Activated naive CD4-positive, alpha-beta T cell treated with Interleukin-2 at 50 U/mL for 16 hours (primary cell): ENCODE data around the gene RPS6KB2.
"Not testable (repeated sequence)": the region's sequence is repeated elsewhere in the genome, so short reads cannot be mapped to it uniquely, and the experiment has no call there.

ENCODE experiments used
- DNase-seq: peaks from one replicate; pipeline ENCODE4 v3.0.0-alpha.2; 2020

The RPS6KB2 gene

GRCh38 chr11:67397986-67398660 lies 30.2 kb upstream of the RPS6KB2 start:
- DNase-seq, result no peak

GRCh38 chr11:67398661-67399563 lies 29.4 kb upstream of the RPS6KB2 start:
- DNase-seq, result no peak

DNA sequence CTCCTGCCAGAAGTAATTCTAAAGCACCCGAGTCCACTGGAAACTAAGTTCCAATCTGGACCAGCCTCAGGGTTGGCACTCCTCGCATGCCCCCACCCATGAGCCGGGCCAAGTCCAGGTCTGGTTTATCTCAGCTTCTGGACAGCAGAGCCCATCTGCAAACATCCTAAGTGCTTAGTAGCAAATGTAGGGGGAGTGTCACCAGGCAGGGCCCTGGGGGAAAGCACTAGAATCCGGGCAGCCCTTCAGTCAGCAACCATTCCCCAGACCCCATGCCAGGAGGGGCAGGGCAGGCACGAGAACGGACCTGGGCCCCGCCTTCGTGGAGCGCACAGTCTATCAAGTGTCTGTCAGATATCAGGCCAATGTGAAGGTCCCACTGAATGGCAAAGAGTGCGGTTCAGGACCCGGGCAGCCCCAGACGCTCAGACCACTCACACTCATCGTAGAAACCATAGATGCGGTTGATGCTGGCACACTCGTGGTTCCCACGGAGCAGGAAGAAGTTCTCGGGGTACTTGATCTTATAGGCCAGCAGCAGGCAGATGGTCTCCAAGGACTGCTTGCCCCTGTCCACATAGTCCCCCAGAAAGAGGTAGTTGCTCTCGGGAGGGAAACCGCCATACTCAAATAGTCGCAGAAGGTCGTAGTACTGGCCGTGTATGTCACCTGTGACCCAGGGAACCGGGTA lies 27.9 kb upstream of the RPS6KB2 start:
- DNase-seq, result peak; percentile 30

GRCh38 chr11:67400942-67401494 lies 27.3 kb upstream of the RPS6KB2 start:
- DNase-seq, result no peak

GRCh38 chr11:67401495-67402191 lies 26.7 kb upstream of the RPS6KB2 start, which contains the start of gene PPP1CA:
Gene PPP1CA, minus strand, starts transcription at chr11:67401858. Its CDS starts 76 bp downstream, at chr11:67401782.
- peak; percentile 89 for DNase-seq

DNA sequence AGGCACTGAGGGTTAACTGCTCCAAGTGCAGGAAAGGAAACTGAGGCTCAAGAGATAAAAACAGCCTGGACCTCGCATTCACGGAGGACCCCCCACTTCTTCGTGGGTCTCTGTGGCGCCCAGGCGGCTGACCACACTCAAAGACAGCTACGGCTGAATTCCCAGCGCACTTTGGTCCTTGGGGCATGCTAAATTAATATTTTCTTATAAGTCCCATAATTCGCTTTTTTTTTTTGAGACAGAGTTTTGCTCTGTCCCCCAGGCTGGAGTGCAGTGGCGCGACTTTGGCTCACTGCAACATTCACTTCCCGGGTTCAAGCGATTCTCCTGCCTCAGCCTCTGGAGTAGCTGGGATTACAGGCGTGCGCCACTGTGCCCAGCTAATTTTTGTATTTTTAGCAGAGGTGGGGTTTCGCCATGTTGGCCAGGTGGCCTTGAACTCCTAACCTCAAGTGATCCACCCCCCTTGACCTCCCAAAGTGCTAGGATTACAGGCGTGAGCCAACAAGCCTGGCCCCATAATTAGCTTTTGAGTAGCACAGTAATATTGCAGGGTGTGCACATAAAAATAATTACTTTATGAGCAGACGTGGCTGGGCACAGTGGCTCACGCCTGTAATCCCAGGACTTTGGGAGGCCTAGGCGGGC lies 26.0 kb upstream of the RPS6KB2 start:
- DNase-seq, result not testable (repeated sequence)

DNA sequence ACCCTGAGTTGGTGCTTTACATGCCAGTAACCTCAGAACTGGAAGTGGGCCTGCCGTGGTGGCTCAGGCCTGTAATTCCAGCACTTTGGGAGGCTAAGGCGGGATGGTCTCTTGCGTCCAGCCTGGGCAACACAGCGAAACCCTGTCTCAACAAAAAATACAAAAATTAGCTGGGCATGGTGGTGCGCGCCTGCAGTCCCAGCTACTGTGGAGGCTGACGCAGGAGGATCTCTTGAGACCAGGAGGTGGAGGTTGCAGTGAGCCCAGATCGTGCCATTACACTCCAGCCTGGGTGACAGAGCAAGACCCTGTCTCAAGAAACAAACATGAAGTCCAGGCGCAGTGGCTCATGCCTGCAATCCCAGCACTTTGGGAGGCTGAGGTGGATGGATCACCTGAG lies 25.2 kb upstream of the RPS6KB2 start:
- not testable (repeated sequence) for DNase-seq

DNA sequence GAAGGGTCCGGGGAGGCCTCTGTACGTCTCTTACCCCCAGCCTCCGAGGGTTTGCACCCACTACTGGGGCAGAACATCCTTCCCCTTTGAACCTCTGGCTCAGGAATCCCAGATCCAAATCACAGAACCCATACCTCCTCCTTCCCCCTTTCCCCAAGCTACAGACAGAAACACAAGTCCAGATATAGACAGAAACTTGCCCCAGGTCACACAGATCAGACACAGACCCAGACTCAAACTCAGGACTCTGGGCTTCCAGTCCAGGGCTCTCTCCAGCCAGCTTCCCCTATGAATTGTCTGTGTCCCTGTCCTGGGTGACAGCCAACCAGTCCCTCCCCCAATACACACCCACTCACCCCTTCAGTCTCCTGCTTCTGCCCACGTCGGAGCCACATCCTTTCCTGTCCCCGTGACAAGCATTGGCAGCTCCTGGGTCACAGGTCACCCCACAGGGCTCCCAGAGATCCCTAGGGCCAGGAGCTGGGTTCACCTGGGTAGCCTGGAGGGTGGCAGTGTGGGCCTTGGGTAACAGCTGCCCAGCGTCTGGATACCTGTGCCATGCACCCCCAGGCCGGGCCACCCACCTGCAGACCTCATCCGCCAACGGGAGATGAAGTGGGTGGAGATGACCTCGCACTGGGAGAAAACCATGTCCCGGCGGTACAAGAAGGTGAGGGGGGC lies 23.6 kb upstream of the RPS6KB2 start:
- DNase-seq, result peak; percentile 60

DNA sequence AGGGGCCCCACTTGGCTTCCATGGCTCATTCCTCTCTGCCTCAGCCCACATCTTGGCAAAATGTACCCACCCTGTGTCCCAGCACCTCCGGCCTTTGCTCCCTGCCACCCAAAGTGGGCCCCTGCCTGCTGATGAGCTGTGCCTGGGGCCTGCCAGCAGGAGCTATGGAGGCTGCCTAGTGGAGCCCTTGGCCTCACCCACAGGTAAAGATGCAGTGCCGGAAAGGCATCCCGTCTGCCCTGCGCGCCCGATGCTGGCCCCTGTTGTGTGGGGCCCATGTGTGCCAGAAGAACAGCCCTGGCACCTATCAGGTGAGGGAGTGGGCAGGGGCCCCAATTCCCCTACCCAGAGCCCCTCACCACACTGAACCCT lies 23.1 kb upstream of the RPS6KB2 start:
- DNase-seq, result peak; percentile 39

- no peak for DNase-seq
Measured at GRCh38 chr11:67405688-67406339, 22.5 kb upstream of the RPS6KB2 start.

DNA sequence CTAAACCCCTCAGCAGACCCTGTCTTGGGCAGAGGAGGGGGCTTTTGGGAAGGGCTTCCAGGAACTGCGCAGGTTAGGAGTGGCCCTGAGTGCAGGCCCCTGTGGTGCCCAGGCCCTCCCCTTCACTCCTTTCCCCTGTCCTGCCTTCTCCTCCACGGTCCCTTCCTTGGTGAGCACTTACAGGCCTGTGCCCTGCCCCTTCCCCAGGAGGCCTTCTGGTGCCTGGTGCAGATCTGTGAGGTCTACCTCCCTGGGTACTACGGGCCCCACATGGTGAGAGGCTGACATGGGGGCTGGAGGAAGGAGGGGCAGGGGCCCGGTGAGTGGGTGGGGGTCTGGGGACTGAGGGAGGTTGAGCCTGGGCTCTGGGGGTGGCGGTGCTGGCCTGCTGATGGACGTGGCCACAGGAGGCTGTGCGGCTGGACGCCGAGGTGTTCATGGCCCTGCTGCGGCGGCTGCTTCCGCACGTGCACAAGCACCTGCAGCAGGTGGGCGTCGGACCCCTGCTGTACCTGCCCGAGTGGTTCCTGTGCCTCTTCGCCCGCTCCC lies 21.8 kb upstream of the RPS6KB2 start:
- DNase-seq, result no peak

DNA sequence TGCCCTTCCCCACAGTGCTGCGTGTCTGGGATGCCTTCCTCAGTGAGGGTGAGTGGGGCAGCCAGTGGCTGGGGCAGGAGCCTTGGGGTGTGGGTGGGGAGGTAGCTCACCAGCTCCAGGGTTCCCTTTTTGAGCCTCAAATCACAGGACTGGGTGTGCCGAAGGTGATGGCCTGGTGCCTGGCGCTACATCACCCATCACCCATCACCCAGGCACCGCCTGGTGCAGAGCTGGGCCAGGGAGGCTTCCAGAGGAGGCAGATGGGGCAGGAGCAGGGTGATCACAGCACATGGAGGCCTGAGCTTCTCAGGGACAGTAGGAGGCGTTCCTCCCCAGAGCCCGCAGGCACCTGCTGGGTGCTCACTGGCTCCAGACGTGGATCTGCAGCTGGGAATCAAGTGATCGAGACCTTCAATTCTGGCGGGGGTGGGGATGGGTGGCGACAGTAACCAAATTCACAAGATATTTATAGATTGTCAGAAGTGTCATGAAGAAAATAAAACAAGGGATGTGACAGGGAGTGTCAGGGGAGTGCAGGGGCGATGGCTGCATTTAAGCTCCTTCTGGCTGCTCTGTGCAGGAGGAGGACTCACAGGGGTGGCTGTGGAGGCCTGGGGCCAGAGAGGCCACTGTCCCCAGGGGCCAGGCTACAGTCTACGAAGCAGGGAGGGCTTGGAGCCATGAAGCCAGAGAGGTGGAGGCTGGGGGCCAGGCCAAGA lies 21.2 kb upstream of the RPS6KB2 start:
- peak; percentile 31 for DNase-seq

- DNase-seq, result no peak
Measured at GRCh38 chr11:67407688-67408163, 20.6 kb upstream of the RPS6KB2 start.

DNA sequence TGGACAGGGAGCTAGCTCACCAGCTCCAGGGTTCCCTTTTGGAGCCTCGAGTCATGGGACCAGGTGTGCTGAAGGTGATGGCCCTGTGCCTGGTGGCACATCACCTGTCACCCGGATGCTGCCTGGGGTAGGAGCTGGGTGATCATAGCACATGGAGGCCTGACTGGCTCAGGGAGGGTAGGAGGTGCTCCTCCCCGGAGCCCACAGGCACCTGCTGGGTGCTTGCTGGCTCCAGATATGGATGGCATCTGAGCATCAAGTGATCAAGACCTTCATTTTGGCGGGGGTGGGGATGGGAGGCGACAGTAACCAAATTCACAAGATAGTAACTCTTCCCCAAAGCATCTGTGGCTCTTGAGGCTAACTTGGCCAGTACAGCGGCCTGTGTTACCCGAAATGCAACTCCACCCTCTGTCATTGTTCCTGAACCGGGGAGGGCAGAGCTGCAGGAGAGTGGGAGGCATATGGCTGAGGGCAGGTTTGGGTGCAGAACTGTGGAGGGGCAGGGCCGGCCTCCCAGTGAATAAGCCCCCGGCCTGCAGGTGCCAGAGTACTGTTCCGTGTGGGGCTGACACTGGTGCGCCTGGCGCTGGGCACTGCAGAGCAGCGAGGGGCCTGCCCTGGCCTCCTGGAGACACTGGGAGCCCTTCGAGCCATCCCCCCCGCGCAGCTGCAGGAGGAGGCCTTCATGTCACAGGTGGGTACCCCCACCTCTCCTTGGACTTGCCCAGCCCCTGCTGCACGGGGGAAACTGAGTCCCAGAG lies 19.7 kb upstream of the RPS6KB2 start:
- no peak for DNase-seq

DNA sequence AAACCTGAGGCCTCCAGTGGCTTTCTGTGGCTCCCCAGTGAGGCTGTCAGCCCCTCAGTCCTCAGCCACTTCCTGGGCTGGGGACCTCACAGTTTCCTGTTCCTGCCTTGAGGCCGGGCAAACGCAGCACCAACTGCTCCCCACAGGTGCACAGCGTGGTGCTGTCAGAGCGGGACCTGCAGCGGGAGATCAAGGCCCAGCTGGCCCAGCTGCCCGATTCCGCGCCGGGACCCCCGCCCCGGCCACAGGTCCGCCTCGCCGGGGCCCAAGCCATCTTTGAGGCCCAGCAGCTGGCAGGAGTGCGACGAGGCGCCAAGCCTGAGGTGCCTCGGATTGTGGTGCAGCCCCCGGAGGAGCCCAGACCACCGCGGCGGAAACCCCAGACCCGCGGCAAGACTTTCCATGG lies 19.0 kb upstream of the RPS6KB2 start:
- DNase-seq, result peak; percentile 63

DNA sequence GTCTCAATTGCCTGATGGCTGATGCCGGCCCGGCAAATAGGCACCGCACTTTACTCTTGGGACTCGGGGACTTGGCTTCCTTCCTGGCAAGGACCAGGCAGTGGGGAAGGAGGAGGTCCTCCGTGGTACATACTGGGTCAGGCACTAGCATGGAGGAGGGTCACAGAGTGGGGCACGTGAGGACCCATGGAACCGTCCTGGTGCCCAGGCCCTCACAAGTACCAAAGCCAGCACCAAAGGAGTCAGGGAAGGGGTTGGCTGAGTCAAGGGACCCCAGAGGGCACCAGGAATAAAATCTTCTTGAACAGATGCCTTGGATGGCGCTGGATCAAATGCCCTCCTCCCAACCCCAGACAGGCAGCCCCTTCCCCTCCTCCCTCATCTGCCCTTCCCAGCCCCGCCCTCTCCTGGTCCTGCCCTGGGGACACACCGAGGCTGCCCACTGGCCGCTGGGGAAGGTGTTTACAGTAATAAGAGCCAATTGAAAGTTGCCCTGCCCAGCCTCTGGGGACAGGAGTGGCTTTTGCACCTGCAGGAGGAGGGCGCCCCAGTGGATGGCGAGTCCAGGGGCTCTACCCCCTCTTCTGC lies 18.4 kb upstream of the RPS6KB2 start:
- DNase-seq, result no peak

GRCh38 chr11:67410369-67410831 lies 17.9 kb upstream of the RPS6KB2 start:
- no peak for DNase-seq
